SK-N-SH (cell line): ENCODE results near the gene ASIC4. TPM values are rescaled to one million over a fixed set of nuclear protein-coding genes. Genes with fewer than 3 reads are reported as not detected.

ENCODE experiments used
- CTCF ChIA-PET: fragments of 300-600, 350-600 bp; formaldehyde crosslinking; extraction: SDS; loops from one replicate; lab custom pipeline; 2021; lab: Yijun Ruan, JAX
- POLR2A ChIA-PET: fragments of 350-600 bp; sonication (Branson Sonifier 250); formaldehyde crosslinking; extraction: SDS; loops from one replicate; lab custom pipeline; 2020; ENCODE audit warnings: antibody characterized with exemption, inconsistent platforms; lab: Yijun Ruan, JAX
- DNase-seq: peaks from one replicate; pipeline ENCODE4 v3.0.0; 2012
- H2AFZ ChIP-seq: fragments of 200-600 bp; sonication (generic); 2 replicates; pipeline ENCODE4 v1.8.1; 2016; ENCODE audit warnings: antibody characterized with exemption, mild to moderate bottlenecking, low read depth
- H3F3A ChIP-seq: fragments of 200-600 bp; sonication (generic); replicated peaks from 2 replicates; pipeline ENCODE3; 2016; ENCODE audit warnings: antibody characterized with exemption, mild to moderate bottlenecking; ENCODE audit not compliant: insufficient read depth
- H3K27ac ChIP-seq, 2 experiments: fragments of 200-500 bp in 1 of 2; fragments of 200-600 bp in 1 of 2; sonication (Bioruptor generic) in 1 of 2; sonication (generic), shearing (Covaris generic) in 1 of 2; 2 replicates each; pipeline versions ENCODE4 v1.5.1 to v1.6.1; 2014 to 2016; ENCODE audit warnings: low read depth in 2 of 2, inconsistent platforms in 1 of 2, low read length in 1 of 2, mild to moderate bottlenecking in 1 of 2, mixed read lengths in 1 of 2
- H3K27me3 ChIP-seq: fragments of 200-600 bp; sonication (generic), shearing (Covaris generic); 2 replicates; pipeline ENCODE4 v1.6.1; 2016; ENCODE audit warnings: mixed run types; ENCODE audit not compliant: insufficient read depth
- H3K36me3 ChIP-seq, 2 experiments: fragments of 200-500 bp in 1 of 2; fragments of 200-600 bp in 1 of 2; sonication (Bioruptor generic) in 1 of 2; sonication (generic) in 1 of 2; replicated peaks in 1 of 2; 2 replicates each; pipeline versions ENCODE3 to v1.5.1; 2014 to 2016; ENCODE audit warnings: low read length in 1 of 2, mild to moderate bottlenecking in 1 of 2; ENCODE audit not compliant: insufficient read depth in 2 of 2, control insufficient read depth in 1 of 2
- H3K4me1 ChIP-seq, 2 experiments: fragments of 200-500 bp in 1 of 2; fragments of 200-600 bp in 1 of 2; sonication (Bioruptor generic) in 1 of 2; sonication (generic), shearing (Covaris generic) in 1 of 2; 2 replicates each; pipeline versions ENCODE4 v1.5.1 to v1.6.1; 2014 to 2016; ENCODE audit warnings: low read depth in 1 of 2, low read length in 1 of 2, mixed run types in 1 of 2; ENCODE audit not compliant: insufficient read depth in 2 of 2, control insufficient read depth in 1 of 2
- H3K4me2 ChIP-seq: fragments of 200-600 bp; sonication (generic), shearing (Covaris generic); 2 replicates; pipeline ENCODE4 v1.6.1; 2017; ENCODE audit warnings: mixed run types
- H3K4me3 ChIP-seq, 2 experiments: fragments of 200-500 bp in 1 of 2; fragments of 200-600 bp in 1 of 2; sonication (Bioruptor generic) in 1 of 2; sonication (generic), shearing (Covaris generic) in 1 of 2; 2 replicates each; pipeline versions ENCODE4 v1.5.1 to v1.8.1; 2014 to 2016; ENCODE audit warnings: low read depth in 2 of 2, inconsistent platforms in 1 of 2, low read length in 1 of 2, mild to moderate bottlenecking in 1 of 2, mixed read lengths in 1 of 2, moderate library complexity in 1 of 2
- H3K79me2 ChIP-seq: fragments of 200-600 bp; sonication (generic); 2 replicates; pipeline ENCODE4 v1.8.1; 2017; ENCODE audit warnings: mild to moderate bottlenecking; ENCODE audit not compliant: insufficient read depth
- H3K9ac ChIP-seq: fragments of 200-600 bp; sonication (generic); 2 replicates; pipeline ENCODE4 v1.6.1; 2017; ENCODE audit warnings: mixed run types
- H3K9me2 ChIP-seq: fragments of 200-600 bp; sonication (generic); 2 replicates; pipeline ENCODE4 v1.6.1; 2017; ENCODE audit warnings: mixed run types
- H3K9me3 ChIP-seq: fragments of 200-600 bp; sonication (generic); 2 replicates; pipeline ENCODE4 v1.6.1; 2017; ENCODE audit warnings: mixed run types, mild to moderate bottlenecking, moderate library complexity
- H4K20me1 ChIP-seq: fragments of 200-600 bp; sonication (generic); 2 replicates; pipeline ENCODE4 v1.6.1; 2017; ENCODE audit warnings: mild to moderate bottlenecking, mixed run types; ENCODE audit not compliant: insufficient read depth
- CHD2 ChIP-seq: fragments of 150-350 bp; IDR thresholded peaks from 2 replicates; pipeline ENCODE4 v1.6.1; 2018; ENCODE audit warnings: low read length; ENCODE audit not compliant: partially characterized antibody
- ELF1 ChIP-seq: IDR thresholded peaks from 2 replicates; pipeline ENCODE4 v1.4.0; 2012
- EZH2phosphoT487 ChIP-seq: fragments of 200-600 bp; sonication (generic); IDR thresholded peaks from 2 replicates; pipeline ENCODE4 v1.6.1; 2017; ENCODE audit warnings: low read depth, mixed run types, mild to moderate bottlenecking, antibody characterized with exemption, moderate library complexity, borderline replicate concordance
- FOXM1 ChIP-seq: IDR thresholded peaks from 2 replicates; pipeline ENCODE4 v1.4.0; 2012; ENCODE audit warnings: low read depth, mild to moderate bottlenecking
- JUND ChIP-seq: IDR thresholded peaks from 2 replicates; pipeline ENCODE4 v1.4.0; 2012
- MXI1 ChIP-seq: IDR thresholded peaks from 2 replicates; pipeline ENCODE4 v1.6.1; 2012; ENCODE audit warnings: mild to moderate bottlenecking, low read depth, low read length, improper control_type of control experiment
- NFIC ChIP-seq: IDR thresholded peaks from 2 replicates; pipeline ENCODE4 v1.4.0; 2012; ENCODE audit warnings: borderline replicate concordance
- PBX3 ChIP-seq: IDR thresholded peaks from 2 replicates; pipeline ENCODE4; 2012
- RAD21 ChIP-seq: IDR thresholded peaks from 2 replicates; pipeline ENCODE4 v1.6.1; 2012; ENCODE audit warnings: mild to moderate bottlenecking, low read length
- RCOR1 ChIP-seq: fragments of 150-350 bp; IDR thresholded peaks from 2 replicates; pipeline ENCODE4 v1.6.1; 2017; ENCODE audit warnings: antibody characterized with exemption, low read length
- RXRA ChIP-seq: IDR thresholded peaks from 2 replicates; pipeline ENCODE4 v1.4.0; 2012; ENCODE audit warnings: low read depth, mild to moderate bottlenecking, borderline replicate concordance
- SMC3 ChIP-seq: IDR thresholded peaks from 2 replicates; pipeline ENCODE4 v1.6.1; 2012; ENCODE audit warnings: low read depth, low read length, improper control_type of control experiment
- TAF1 ChIP-seq: IDR thresholded peaks from 2 replicates; pipeline ENCODE4 v1.6.1; 2012; ENCODE audit warnings: low read depth, mild to moderate bottlenecking, low read length, moderate library complexity, borderline replicate concordance
- TCF12 ChIP-seq: IDR thresholded peaks from 2 replicates; pipeline ENCODE4 v1.4.0; 2012
- TEAD4 ChIP-seq: IDR thresholded peaks from 2 replicates; pipeline ENCODE4 v1.4.0; 2012; ENCODE audit warnings: mild to moderate bottlenecking, borderline replicate concordance; ENCODE audit not compliant: insufficient read depth
- USF1 ChIP-seq: IDR thresholded peaks from 2 replicates; pipeline ENCODE4 v1.4.0; 2012; ENCODE audit warnings: low read depth, borderline replicate concordance
- YY1 ChIP-seq: IDR thresholded peaks from 2 replicates; pipeline ENCODE4 v1.4.0; 2012; ENCODE audit warnings: low read depth, mild to moderate bottlenecking
- WGBS: methylation state at CpG from one replicate; pipeline ENCODE4 v1.1.6; 2017; ENCODE audit warnings: low lambda C conversion rate; 5-methylcytosine and 5-hydroxymethylcytosine counted together
- polyA plus RNA-seq, 3 experiments: library from polyadenylated mRNA; depleted of rRNA; stranded (reverse); fragments of >200 nt; gene quantifications; 2 replicates each; pipeline ENCODE4 v1.2.3, GENCODE V29; 2012
- TF ChIP-seq, protein P1 (sequence below): fragments of 150-350 bp; IDR thresholded peaks from 2 replicates; pipeline ENCODE4 v1.6.1; 2017; ENCODE audit warnings: antibody characterized with exemption, low read length, low read depth, borderline replicate concordance
- TF ChIP-seq, protein P2 (sequence below): fragments of 200-600 bp; sonication (generic); IDR thresholded peaks from 2 replicates; pipeline ENCODE4 v1.6.1; 2017; ENCODE audit warnings: antibody characterized with exemption, mild to moderate bottlenecking, moderate library complexity

The ASIC4 gene
- polyA plus RNA-seq, 1 of the 3 experiments (the other 2 are of a cell fraction), result 0.05 TPM

- no peaks in the 10 kb centered on the region for H3K9me2 ChIP-seq
- peak overlapping the region in 1 of 2 experiments; percentile 66; a peak in 3 of 4 replicates for H3K27ac ChIP-seq
- no peak for DNase-seq
- H3K79me2 ChIP-seq, result peaks cover 20% of the 10 kb centered on the region
- no peaks in the 10 kb centered on the region for H3K9me3 ChIP-seq
- H3K4me2 ChIP-seq, result peak overlapping the region; percentile 98
- H3K4me1 ChIP-seq, result peaks cover 16 to 76% of the 10 kb centered on the region in 2 experiments
- POLR2A ChIA-PET, result interaction anchor here (1.3 to 4.6 kb wide), 4 partner anchors 10 to 39 kb away, joined by 3 to 53 read pairs (median 27); partner anchors contain the start of gene ASIC4
- peak overlapping the region in 1 of 2 experiments; percentile 85; a peak in 2 of 4 replicates for H3K4me3 ChIP-seq
- no peaks in the 10 kb centered on the region for H3F3A ChIP-seq
- CTCF ChIA-PET, result interaction anchor here (1.0 to 62.1 kb wide), 5 partner anchors 6 to 98 kb away, joined by 3 to 2824 read pairs (median 4); partner anchors contain the start of genes ASIC4, CHPF, GMPPA and TMEM198
- H3K27me3 ChIP-seq, result no peaks in the 10 kb centered on the region
- peak overlapping the region; percentile 90 for H3K9ac ChIP-seq
- H4K20me1 ChIP-seq, result no peaks in the 10 kb centered on the region
- no peak overlapping the region for H2AFZ ChIP-seq
- 47% methylated on average over 2 of the region's 2 CpGs for WGBS
- H3K36me3 ChIP-seq, result peaks cover 9 to 12% of the 10 kb centered on the region in 2 experiments
- TF ChIP-seq JUND, result no peak
- TF ChIP-seq, protein P1, sequence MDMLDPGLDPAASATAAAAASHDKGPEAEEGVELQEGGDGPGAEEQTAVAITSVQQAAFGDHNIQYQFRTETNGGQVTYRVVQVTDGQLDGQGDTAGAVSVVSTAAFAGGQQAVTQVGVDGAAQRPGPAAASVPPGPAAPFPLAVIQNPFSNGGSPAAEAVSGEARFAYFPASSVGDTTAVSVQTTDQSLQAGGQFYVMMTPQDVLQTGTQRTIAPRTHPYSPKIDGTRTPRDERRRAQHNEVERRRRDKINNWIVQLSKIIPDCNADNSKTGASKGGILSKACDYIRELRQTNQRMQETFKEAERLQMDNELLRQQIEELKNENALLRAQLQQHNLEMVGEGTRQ, result no peak
- TF ChIP-seq MXI1, result no peak
- no peak for TF ChIP-seq RCOR1
- no peak for TF ChIP-seq EZH2phosphoT487
- TF ChIP-seq PBX3, result peak; percentile 59; the same call in 1 of the 2 replicates
- no peak for TF ChIP-seq FOXM1
- TF ChIP-seq, protein P2, sequence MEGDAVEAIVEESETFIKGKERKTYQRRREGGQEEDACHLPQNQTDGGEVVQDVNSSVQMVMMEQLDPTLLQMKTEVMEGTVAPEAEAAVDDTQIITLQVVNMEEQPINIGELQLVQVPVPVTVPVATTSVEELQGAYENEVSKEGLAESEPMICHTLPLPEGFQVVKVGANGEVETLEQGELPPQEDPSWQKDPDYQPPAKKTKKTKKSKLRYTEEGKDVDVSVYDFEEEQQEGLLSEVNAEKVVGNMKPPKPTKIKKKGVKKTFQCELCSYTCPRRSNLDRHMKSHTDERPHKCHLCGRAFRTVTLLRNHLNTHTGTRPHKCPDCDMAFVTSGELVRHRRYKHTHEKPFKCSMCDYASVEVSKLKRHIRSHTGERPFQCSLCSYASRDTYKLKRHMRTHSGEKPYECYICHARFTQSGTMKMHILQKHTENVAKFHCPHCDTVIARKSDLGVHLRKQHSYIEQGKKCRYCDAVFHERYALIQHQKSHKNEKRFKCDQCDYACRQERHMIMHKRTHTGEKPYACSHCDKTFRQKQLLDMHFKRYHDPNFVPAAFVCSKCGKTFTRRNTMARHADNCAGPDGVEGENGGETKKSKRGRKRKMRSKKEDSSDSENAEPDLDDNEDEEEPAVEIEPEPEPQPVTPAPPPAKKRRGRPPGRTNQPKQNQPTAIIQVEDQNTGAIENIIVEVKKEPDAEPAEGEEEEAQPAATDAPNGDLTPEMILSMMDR, result peak; percentile 58
- TF ChIP-seq RAD21, result peak; percentile 28
- no peak for TF ChIP-seq TCF12
- TF ChIP-seq RXRA, result no peak
- TF ChIP-seq SMC3, result 0 out of 2 replicates have a peak, but pooled peaks have one; percentile 12
- no peak for TF ChIP-seq YY1
These were observed 14.1 kb upstream of the ASIC4 start for GRCh38 chr2:219500135-219500534.

DNA sequence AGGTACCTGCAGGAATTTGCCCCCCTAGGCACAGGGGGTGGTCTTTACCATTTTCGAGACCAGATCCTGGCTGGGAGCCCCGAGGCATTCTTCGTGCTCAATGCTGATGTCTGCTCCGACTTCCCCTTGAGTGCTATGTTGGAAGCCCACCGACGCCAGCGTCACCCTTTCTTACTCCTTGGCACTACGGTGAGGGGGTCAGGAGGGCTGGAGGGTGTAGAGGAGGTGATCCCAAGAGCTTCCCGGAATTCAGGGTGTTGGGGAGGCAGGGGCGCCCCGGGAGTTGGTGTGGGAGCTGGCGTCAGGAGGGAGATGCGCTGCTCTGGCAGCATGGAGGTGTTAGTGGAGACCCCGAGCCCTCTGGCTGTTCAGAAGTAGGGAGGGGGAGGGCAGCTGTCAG lies 12.4 kb upstream of the ASIC4 start:
- Histone ChIP-seq H3K27ac (peak overlapping the region in 1 of 2 experiments; percentile 81; a peak in 2 of 4 replicates), H3F3A (no peaks in the 10 kb centered on the region), H3K9ac (no peak overlapping the region), H3K27me3 (no peaks in the 10 kb centered on the region), H3K4me1 (peaks cover 13 to 82% of the 10 kb centered on the region in 2 experiments), H4K20me1 (no peaks in the 10 kb centered on the region), H3K4me2 (no peak overlapping the region), H3K9me3 (no peaks in the 10 kb centered on the region), H3K4me3 (no peak overlapping the region), H3K79me2 (peaks cover 20% of the 10 kb centered on the region), H2AFZ (no peak overlapping the region), H3K9me2 (no peaks in the 10 kb centered on the region), H3K36me3 (peaks cover 12 to 23% of the 10 kb centered on the region in 2 experiments)
- WGBS, result 96% methylated on average over 14 of the region's 14 CpGs
- DNase-seq, result no peak
- no peak for TF ChIP-seq ELF1
- TF ChIP-seq CHD2, result no peak
- no peak for TF ChIP-seq TAF1
- no peak for TF ChIP-seq NFIC
- no peak for TF ChIP-seq RAD21
- TF ChIP-seq SMC3, result no peak
- no peak for TF ChIP-seq EZH2phosphoT487
- no peak for TF ChIP-seq TEAD4
- no peak for TF ChIP-seq TCF12
- no peak for TF ChIP-seq USF1
- CTCF ChIA-PET, result interaction anchor here (0.6 to 62.1 kb wide), 5 partner anchors 7 to 603 kb away, joined by 3 to 2824 read pairs (median 4); partner anchors contain the start of genes ASIC4, CHPF, GMPPA and TMEM198
- POLR2A ChIA-PET, result interaction anchor here (0.8 kb wide), 1 partner anchor 10 kb away, joined by 4 read pairs; no protein-coding TSS in a partner anchor
